ENCODE data around the gene RUNDC3A. TPM values are rescaled to one million over a fixed set of nuclear protein-coding genes. Genes with fewer than 3 reads are reported as not detected.

RUNDC3A gene
- total and polyA plus RNA-seq, 2 of the 13 experiments (the other 11 are each of a cell fraction or from before 2014, with no cell fraction given): 0.25 TPM; not detected in 1

GRCh38 chr17:44331249-44331760 is 22.9 kb downstream of the RUNDC3A start (continued):
- TF ChIP-seq ARID5B (CRISPR knock-in tag; IDR thresholded peaks at IDR 0.05) (peak; percentile 29; the same call in 1 of the 2 replicates), PAF1 (CRISPR knock-in tag; IDR thresholded peaks at IDR 0.05) (no peak), ELF4 (CRISPR knock-in tag; IDR thresholded peaks at IDR 0.05; ENCODE audit: borderline replicate concordance) (no peak), MXD4 (CRISPR knock-in tag; IDR thresholded peaks at IDR 0.05) (0 out of 2 replicates have a peak, but pooled peaks have one; percentile 59), RAD21 (CRISPR knock-in tag; IDR thresholded peaks at IDR 0.05) (peak; percentile 50; the same call in 1 of the 2 replicates), ZNF232 (CRISPR knock-in tag; IDR thresholded peaks at IDR 0.05; ENCODE audit: borderline replicate concordance) (no peak), ZNF724P (CRISPR knock-in tag; IDR thresholded peaks at IDR 0.05; ENCODE audit: borderline replicate concordance) (no peak), ZXDC (CRISPR knock-in tag; IDR thresholded peaks at IDR 0.05) (no peak), JUNB (CRISPR knock-in tag; IDR thresholded peaks at IDR 0.05; ENCODE audit: borderline replicate concordance) (no peak), HDAC2 (CRISPR knock-in tag; IDR thresholded peaks at IDR 0.05) (no peak; the same call in 1 of the 2 replicates), ZNF512 (CRISPR knock-in tag; IDR thresholded peaks at IDR 0.05) (no peak), XRCC5 (optimal IDR thresholded peaks at IDR 0.05; ENCODE audit: low read length) (peak; percentile 71), HOXA5 (CRISPR knock-in tag; IDR thresholded peaks at IDR 0.05) (0 out of 2 replicates have a peak, but pooled peaks have one; percentile 53), ZNF570 (CRISPR knock-in tag; IDR thresholded peaks at IDR 0.05; ENCODE audit: borderline replicate concordance) (no peak), ZKSCAN8 (CRISPR knock-in tag; IDR thresholded peaks at IDR 0.05; ENCODE audit: borderline replicate concordance) (peak; percentile 56; the same call in 1 of the 2 replicates), FOXO4 (CRISPR knock-in tag; conservative IDR thresholded peaks at IDR 0.05) (0 out of 2 replicates have a peak, but pooled peaks have one; percentile 43), MATR3 (CRISPR knock-in tag; IDR thresholded peaks at IDR 0.05) (no peak), ZBTB3 (CRISPR knock-in tag; IDR thresholded peaks at IDR 0.05; ENCODE audit: borderline replicate concordance, low read depth) (no peak), TEAD3 (CRISPR knock-in tag; optimal IDR thresholded peaks at IDR 0.05; ENCODE audit: borderline replicate concordance) (peak; percentile 29), THAP7 (CRISPR knock-in tag; IDR thresholded peaks at IDR 0.05) (no peak)
